Measurements from ENCODE around the gene UQCC5. TPM values are rescaled to one million over a fixed set of nuclear protein-coding genes. Genes with fewer than 3 reads are reported as not detected.

The UQCC5 gene
- total RNA-seq, 4 donors from 2014 or later: 4.1 to 435 (median 51.9) TPM

- no peaks in the 10 kb centered on the region for H3K4me1 ChIP-seq
- intact Hi-C loops (cut with DNase I; ENCODE audit: low total_unique reads): no loop called here
- peak in 1 of 2 donors; percentile 45 for DNase-seq
- no peak for TF ChIP-seq CTCF (IDR thresholded peaks at IDR 0.05)
- no peak for TF ChIP-seq POLR2A (IDR thresholded peaks at IDR 0.05)
- no peaks in the 10 kb centered on the region for H3K9me3 ChIP-seq
- no peaks in the 10 kb centered on the region for H3K36me3 ChIP-seq
- H3K4me3 ChIP-seq: no peak overlapping the region
- no peak overlapping the region for H3K27ac ChIP-seq
- H3K27me3 ChIP-seq: no peaks in the 10 kb centered on the region
Measured at GRCh38 chr3:52493232-52494017, 43.0 kb upstream of the UQCC5 start.

- no peaks in the 10 kb centered on the region for H3K9me3 ChIP-seq
- intact Hi-C loops (cut with DNase I; ENCODE audit: low total_unique reads): no loop called here
- no peak overlapping the region for H3K4me3 ChIP-seq
- H3K27me3 ChIP-seq: no peaks in the 10 kb centered on the region
- TF ChIP-seq POLR2A (IDR thresholded peaks at IDR 0.05) (no peak), CTCF (IDR thresholded peaks at IDR 0.05) (no peak)
- peak overlapping the region in 1 of 2 donors; percentile 61 for H3K27ac ChIP-seq
- DNase-seq: no peak
- H3K36me3 ChIP-seq: no peaks in the 10 kb centered on the region
- H3K4me1 ChIP-seq: no peaks in the 10 kb centered on the region
Measured at GRCh38 chr3:52494445-52494844, 42.0 kb upstream of the UQCC5 start.

GRCh38 chr3:52494886-52495495 lies 41.4 kb upstream of the UQCC5 start, which contains the start of gene STAB1:
TSS of gene STAB1 (plus strand) at chr3:52495338. CDS start at chr3:52495414, 76 bp downstream.
- H3K9me3 ChIP-seq: no peaks in the 10 kb centered on the region
- intact Hi-C loops (cut with DNase I; ENCODE audit: low total_unique reads): no loop called here
- H3K4me3 ChIP-seq: peak within 1 kb of the TSS in 1 of 2 donors; percentile 1
- H3K4me1 ChIP-seq: no peaks in the 10 kb centered on the region
- peak; percentile 44 to 68 for DNase-seq
- TF ChIP-seq POLR2A (IDR thresholded peaks at IDR 0.05) (no peak), CTCF (IDR thresholded peaks at IDR 0.05) (no peak)
- peak within 1 kb of the TSS; percentile 29 to 61 for H3K27ac ChIP-seq
- H3K36me3 ChIP-seq: no peaks in the 10 kb centered on the region
- no peaks in the 10 kb centered on the region for H3K27me3 ChIP-seq

GRCh38 chr3:52495777-52496602 lies 40.4 kb upstream of the UQCC5 start:
- no peaks in the 10 kb centered on the region for H3K9me3 ChIP-seq
- peak in 1 of 2 donors; percentile 47 for DNase-seq
- intact Hi-C loops (cut with DNase I; ENCODE audit: low total_unique reads): no loop called here
- TF ChIP-seq POLR2A (IDR thresholded peaks at IDR 0.05) (no peak), CTCF (IDR thresholded peaks at IDR 0.05) (no peak)
- H3K4me1 ChIP-seq: no peaks in the 10 kb centered on the region
- peak overlapping the region in 1 of 2 donors; percentile 1 for H3K4me3 ChIP-seq
- H3K36me3 ChIP-seq: no peaks in the 10 kb centered on the region
- H3K27me3 ChIP-seq: no peaks in the 10 kb centered on the region
- peak overlapping the region; percentile 29 to 61 for H3K27ac ChIP-seq

Data from uterus (tissue), 4 donors.